Mucosa of stomach (tissue), 1 donor: ENCODE results near the gene DLX3.

Experiments used
- H3K27me3 ChIP-seq: one replicate; pipeline ENCODE4 v1.7.0; 2013; ENCODE audit warnings: mild to moderate bottlenecking, low read length; ENCODE audit not compliant: control insufficient read depth, insufficient read depth
- H3K36me3 ChIP-seq: one replicate; pipeline ENCODE4 v1.7.0; 2013; ENCODE audit warnings: low read length; ENCODE audit not compliant: control insufficient read depth, insufficient read depth
- H3K4me1 ChIP-seq: one replicate; pipeline ENCODE4 v1.7.0; 2013; ENCODE audit warnings: mild to moderate bottlenecking, low read length; ENCODE audit not compliant: control insufficient read depth, insufficient read depth
- H3K4me3 ChIP-seq: one replicate; pipeline ENCODE4 v1.7.0; 2013; ENCODE audit warnings: low read length
- H3K9ac ChIP-seq: one replicate; pipeline ENCODE4 v1.7.0; 2013; ENCODE audit warnings: mild to moderate bottlenecking, low read length, moderate library complexity
- H3K9me3 ChIP-seq: one replicate; pipeline ENCODE4 v1.7.0; 2013; ENCODE audit warnings: mild to moderate bottlenecking, low read length, moderate library complexity; ENCODE audit not compliant: control insufficient read depth
- donor health status: Pancreatic carcinoma.

Gene DLX3

DNA sequence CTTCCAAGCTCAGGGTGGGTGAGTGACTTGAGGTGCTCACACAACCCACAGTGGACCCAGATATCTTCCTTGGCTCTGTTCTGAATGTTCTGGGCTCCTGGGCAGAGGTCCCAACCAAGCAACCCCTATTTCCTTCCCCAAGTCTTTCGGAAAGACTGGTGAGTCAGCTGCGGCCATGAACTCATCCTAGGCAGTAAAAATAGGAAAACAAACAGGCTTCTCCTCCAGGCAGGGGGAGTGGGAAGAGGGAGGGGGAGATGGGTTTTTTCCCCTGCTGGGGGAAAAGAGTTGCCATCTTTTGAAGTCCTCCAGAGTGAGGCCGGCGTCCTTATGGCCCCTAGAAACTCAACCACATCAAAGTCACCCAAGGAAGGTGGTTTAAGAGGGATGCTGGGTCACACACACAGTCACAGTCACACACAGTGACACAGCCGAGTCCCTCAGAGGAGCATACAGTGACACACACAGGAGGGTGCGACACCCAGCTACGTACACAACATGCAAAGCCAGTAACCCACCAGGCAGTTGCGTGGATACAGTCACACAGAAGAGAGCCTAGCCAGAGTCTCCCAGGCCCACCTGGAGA, 42.0 kb downstream of the DLX3 start:
- no peak overlapping the region for H3K9ac ChIP-seq
- no peaks in the 10 kb centered on the region for H3K4me1 ChIP-seq
- no peaks in the 10 kb centered on the region for H3K36me3 ChIP-seq
- H3K27me3 ChIP-seq, result peaks cover 36% of the 10 kb centered on the region
- H3K9me3 ChIP-seq, result no peaks in the 10 kb centered on the region
- H3K4me3 ChIP-seq, result no peak overlapping the region

DNA sequence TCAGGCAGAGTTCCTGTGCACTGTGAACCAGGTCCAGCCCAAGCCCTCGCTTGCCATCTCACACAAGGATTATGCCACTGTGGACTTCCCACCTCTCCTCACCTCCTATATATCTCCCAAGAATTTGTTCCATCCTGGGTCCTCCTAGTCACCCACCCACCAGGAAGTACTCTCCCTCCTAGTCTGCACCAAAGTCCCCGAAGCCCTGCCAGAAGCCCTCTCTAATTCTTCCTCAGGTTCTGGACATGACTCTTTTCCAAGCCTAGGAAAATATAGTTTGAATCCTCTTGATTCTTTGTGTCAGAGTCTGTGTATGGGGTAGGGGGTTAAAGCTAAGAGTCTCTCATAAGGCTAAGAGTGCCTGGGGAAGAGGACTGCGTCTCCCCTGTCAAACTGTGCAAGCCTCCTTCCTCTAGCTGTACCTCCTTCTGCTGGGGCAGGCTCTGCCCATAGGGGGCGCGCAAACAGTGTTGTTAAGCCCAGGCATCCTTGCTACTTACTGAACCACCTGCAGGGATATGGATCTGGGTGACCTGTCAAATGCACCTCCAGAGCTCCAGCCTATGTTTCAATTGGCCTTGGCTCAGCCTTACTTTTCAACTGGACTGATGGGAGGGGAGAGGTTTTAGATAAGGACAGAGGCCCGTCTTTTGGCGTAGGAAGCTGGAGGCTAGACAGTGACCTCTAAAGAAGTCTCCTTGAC, 42.7 kb downstream of the DLX3 start:
- H3K9me3 ChIP-seq, result no peaks in the 10 kb centered on the region
- no peaks in the 10 kb centered on the region for H3K36me3 ChIP-seq
- no peaks in the 10 kb centered on the region for H3K4me1 ChIP-seq
- no peak overlapping the region for H3K4me3 ChIP-seq
- no peak overlapping the region for H3K9ac ChIP-seq
- peaks cover 33% of the 10 kb centered on the region for H3K27me3 ChIP-seq

DNA sequence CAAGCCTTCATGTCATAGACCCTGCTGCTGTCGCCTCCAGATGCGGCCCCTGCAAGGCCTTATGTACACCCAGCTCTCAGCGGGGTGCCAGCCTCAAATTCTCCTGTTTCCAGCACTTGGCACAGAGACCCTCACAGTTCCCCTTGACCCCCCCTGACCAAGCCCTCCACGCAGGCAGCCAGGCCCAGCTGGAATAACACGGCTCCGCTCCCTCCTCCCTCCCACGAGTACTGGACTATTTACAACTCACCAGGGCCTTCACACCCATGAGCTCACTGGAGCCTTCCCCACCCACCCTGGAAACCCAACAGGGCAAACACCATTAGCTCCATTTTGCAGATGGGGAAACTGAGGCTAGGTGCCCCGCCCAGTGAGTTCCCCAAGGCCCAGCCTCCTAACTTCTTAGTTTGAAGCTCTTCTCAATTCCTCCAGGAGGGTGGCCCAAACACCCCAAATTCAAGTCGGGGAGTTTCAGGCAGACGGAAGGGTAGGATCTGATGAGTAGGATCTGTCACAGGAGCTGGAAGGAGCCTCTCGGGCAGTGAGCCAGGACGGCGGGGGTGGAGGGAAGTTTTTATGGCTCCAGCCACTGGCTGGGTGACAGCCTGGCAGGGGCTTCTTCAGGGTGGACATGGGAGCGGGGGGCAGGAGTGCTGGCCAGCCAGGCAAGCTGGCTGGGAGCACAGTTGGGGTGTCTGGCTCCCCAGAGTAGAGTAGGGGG, 43.5 kb downstream of the DLX3 start:
- Histone ChIP-seq H3K4me3 (no peak overlapping the region), H3K36me3 (no peaks in the 10 kb centered on the region), H3K4me1 (no peaks in the 10 kb centered on the region), H3K27me3 (peaks cover 39% of the 10 kb centered on the region), H3K9me3 (no peaks in the 10 kb centered on the region), H3K9ac (no peak overlapping the region)

DNA sequence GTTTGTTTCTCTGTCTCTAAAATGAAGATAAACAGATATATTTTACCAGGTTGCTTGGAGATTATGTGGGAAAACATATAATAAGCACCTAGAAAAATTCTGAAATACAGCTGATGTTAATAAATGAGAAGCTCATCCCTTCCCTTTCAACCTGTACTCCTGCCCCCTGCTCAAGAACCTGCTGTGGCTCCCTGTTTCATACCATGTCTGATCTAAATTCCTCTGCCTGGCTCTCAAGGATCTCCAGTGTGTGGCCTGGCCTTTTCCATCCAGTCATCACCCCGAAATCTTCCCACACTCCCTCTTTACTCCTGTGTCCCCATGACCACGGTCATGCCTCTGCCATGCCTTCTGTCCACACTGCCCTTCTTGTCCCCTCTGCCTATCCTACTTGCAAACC, 45.4 kb downstream of the DLX3 start:
- Histone ChIP-seq H3K4me1 (no peaks in the 10 kb centered on the region), H3K36me3 (no peaks in the 10 kb centered on the region), H3K9ac (no peak overlapping the region), H3K4me3 (no peak overlapping the region), H3K9me3 (no peaks in the 10 kb centered on the region), H3K27me3 (peaks cover 47% of the 10 kb centered on the region)

DNA sequence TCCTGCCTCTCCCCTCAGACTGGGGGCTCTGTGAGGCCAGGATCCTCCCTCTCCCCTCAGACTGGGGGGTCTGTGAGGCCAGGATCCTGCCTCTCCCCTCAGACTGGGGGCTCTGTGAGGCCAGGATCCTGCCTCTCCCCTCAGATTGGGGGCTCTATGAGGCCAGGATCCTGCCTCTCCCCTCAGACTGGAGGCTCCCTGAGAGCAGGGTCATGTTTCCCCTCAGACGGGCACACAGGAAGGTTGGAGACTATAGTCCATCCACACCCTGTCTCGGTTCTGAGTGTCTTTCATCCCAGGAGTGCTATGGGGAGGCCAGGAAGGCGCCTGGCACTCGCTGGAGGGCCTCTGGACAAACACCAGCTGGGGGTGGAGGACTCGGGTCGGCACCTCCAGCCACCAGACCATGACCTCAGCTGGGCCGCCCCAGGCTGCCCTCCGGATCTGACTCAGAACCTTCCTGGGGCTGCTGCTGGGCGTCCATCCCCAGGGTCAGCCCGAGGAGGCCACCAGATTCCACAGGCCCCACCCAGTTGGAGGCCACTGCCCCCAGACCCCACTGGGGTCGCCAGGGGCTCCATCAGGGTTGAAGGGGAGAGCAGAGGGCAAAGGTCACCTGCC, 48.0 kb downstream of the DLX3 start:
- H3K4me3 ChIP-seq, result no peak overlapping the region
- H3K9me3 ChIP-seq, result no peaks in the 10 kb centered on the region
- H3K27me3 ChIP-seq, result peaks cover 58% of the 10 kb centered on the region
- no peaks in the 10 kb centered on the region for H3K36me3 ChIP-seq
- no peaks in the 10 kb centered on the region for H3K4me1 ChIP-seq
- H3K9ac ChIP-seq, result no peak overlapping the region

DNA sequence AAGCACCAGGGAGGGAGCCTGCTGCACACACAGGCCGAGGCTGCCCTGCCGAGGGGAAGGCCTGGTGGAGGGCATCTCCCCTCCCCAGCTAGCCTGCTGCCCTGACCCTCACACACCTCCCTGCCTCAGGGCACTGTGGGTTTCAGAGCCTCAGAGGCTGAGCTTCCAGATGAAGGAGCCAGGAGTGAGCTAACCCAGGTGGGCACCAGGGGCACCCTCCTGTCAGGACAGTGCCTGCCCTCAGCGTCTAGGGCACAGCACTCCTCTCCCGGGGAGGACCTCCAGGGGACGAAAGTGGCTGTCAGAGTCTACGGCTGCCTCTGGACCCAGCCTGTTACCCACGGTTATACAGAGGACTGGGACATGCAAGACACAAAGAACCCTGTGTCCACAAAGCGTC, 48.8 kb downstream of the DLX3 start:
- no peak overlapping the region for H3K9ac ChIP-seq
- H3K4me1 ChIP-seq, result no peaks in the 10 kb centered on the region
- H3K27me3 ChIP-seq, result peaks cover 59% of the 10 kb centered on the region
- H3K36me3 ChIP-seq, result no peaks in the 10 kb centered on the region
- no peaks in the 10 kb centered on the region for H3K9me3 ChIP-seq
- H3K4me3 ChIP-seq, result no peak overlapping the region

DNA sequence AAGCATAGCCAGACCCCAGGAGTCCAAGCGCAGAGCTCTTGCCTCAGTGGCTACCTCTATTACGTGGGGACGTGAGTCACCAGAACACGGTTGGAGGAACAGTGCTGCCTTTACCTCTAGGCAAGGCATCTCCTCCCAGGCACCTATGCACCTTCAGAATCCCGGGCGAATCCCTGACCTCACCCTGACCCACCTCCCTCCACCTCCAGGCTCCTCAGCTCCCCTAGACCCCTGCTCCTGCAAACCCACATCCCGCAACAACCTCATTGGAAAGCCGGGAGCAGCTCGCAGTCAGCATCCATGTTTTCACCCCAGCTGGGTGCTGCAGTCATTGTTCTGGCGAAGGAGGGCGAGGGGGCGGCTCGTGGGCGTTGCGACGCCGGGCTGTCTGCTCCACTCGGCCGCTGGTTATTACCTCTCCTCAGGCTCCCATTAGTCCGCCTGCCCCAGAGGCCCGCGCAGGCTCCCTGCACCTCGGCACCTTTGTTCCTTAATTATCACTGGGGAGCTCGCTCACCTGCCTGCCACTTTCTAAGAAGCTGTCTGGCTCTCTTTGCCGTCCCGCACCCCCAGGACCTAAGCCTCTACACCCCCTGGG, 50.7 kb downstream of the DLX3 start:
- H3K9me3 ChIP-seq, result no peaks in the 10 kb centered on the region
- H3K27me3 ChIP-seq, result peaks cover 57% of the 10 kb centered on the region
- H3K36me3 ChIP-seq, result no peaks in the 10 kb centered on the region
- H3K9ac ChIP-seq, result no peak overlapping the region
- H3K4me3 ChIP-seq, result no peak overlapping the region
- no peaks in the 10 kb centered on the region for H3K4me1 ChIP-seq

DNA sequence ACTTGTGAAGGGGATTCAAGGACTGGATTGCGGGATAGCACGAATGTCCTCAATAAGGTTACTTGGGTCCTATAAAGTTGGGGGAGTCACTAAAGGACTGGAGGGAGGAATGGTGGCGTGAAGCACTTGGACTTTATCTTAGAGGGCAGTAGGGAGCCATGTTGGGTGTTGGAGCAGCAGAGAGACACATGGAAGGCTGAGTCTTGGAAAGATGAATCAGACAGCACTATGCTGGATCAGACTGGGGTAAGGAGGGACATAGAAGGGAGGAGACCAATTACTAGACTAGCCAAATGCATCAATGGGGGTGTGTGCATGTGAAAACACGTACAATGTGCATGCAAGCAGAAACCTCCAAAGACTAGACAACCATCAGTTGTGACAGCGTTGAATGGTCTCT, 52.1 kb downstream of the DLX3 start:
- H3K4me3 ChIP-seq, result no peak overlapping the region
- H3K9ac ChIP-seq, result no peak overlapping the region
- H3K36me3 ChIP-seq, result no peaks in the 10 kb centered on the region
- no peaks in the 10 kb centered on the region for H3K9me3 ChIP-seq
- H3K27me3 ChIP-seq, result peaks cover 48% of the 10 kb centered on the region
- H3K4me1 ChIP-seq, result no peaks in the 10 kb centered on the region

DNA sequence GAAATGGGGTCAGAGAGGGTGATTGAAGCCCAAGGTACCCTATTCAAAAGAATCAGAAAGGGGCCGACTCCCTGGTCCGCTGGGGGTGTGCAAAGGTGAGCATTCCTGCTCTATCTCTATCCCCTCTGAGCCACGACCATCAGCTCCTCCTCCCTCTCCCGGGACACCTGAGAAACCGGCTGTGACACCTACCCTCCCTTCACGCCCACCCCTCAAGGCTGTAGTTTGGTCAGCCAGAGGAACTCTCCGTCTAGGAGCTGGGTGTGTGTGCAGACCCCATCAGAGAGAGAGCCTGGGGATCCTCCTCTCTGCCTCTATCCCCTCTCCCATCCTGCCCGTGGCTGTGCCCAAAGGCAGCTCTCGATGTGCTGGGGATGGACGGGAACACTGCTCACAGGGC, 53.6 kb downstream of the DLX3 start:
- Histone ChIP-seq H3K36me3 (no peaks in the 10 kb centered on the region), H3K4me1 (no peaks in the 10 kb centered on the region), H3K27me3 (peaks cover 40% of the 10 kb centered on the region), H3K9me3 (no peaks in the 10 kb centered on the region), H3K4me3 (no peak overlapping the region), H3K9ac (no peak overlapping the region)
